ENCODE measurements around the gene GALNT17. TPM values are rescaled to one million over a fixed set of nuclear protein-coding genes. Genes with fewer than 3 reads are reported as not detected.
A peak's percentile ranks its signal among the peaks of the same experiment; 100 is the strongest.
"Not testable (repeated sequence)": the region's sequence is repeated elsewhere in the genome, so short reads cannot be mapped to it uniquely, and the experiment has no call there.

Gene GALNT17
- total RNA-seq, 1 experiment from 2014 or later = not detected

DNA sequence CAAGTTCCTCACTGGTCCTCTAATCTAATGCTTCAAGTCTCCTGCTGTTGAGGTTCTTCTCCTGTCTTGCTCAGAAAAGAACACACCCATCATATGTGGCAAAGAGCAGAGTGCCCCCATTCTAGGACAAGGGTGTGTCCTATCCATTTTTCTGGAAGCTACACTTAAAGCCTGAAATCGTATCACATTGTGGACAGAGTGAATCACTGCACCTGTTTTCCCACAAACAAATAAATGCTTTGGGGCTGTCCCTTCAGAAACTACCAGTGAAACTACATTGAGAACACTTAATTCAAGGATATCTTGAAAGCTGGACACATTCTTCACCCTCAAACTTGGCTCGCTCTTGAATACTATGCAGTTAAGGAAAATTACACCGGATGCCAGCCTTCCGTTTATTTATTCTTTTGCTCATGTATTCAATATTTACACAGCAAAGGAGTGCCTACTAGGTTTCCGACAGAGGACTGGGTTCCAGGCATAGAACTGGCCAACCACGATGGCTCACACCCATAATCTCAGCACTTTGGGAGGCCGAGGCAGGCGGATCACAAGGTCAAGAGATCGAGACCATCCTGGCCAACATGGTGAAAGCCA, 473.0 kb downstream of the GALNT17 start:
- no peak for DNase-seq (ENCODE audit: low read depth)
- in situ Hi-C loops (cut with HindIII; ENCODE audit: low pct_unique_long_range_greater_than_20kb, low sequenced_read_pairs) = no loop called here

DNA sequence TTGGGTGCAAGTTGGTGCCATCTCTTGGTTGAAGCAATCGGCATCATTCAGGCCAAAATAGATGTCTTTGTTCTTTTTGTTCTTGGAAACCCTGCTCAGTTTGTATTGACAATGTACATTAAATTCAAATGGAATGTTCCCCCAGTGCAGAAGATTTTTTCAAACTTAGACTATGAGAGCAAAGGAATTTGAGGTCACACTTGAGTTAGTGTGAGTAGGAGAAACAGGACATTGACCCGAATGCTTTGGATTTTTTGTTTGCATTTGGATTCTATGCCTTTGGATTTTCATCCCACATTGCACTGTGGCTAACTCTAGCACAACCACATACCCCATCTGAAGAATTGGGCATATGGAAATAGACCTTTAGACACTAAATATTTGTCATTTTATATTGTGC, 480.0 kb downstream of the GALNT17 start:
- in situ Hi-C loops (cut with HindIII; ENCODE audit: low pct_unique_long_range_greater_than_20kb, low sequenced_read_pairs) = no loop called here
- no peak for DNase-seq (ENCODE audit: low read depth)

DNA sequence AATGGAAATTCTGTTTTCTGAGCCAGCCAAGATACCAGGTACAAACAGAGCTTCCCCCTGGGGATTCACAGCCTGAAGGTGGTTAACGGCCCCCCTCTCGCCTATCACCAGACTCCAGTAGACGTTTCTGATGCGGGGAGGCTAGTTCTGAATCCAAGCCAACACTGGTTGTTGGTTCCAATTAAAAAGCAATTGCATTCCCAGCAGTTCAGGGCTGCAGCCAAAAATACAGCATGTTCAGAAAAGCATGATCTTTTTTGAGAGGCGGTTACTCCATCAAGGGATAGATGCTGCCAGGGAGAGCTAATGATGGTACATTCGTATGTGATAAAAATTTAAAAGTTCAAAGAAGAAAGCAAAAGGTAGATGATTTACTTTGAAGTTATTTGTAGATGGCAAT, 481.0 kb downstream of the GALNT17 start:
- in situ Hi-C loops (cut with HindIII; ENCODE audit: low pct_unique_long_range_greater_than_20kb, low sequenced_read_pairs) = no loop called here
- no peak for DNase-seq (ENCODE audit: low read depth)

DNA sequence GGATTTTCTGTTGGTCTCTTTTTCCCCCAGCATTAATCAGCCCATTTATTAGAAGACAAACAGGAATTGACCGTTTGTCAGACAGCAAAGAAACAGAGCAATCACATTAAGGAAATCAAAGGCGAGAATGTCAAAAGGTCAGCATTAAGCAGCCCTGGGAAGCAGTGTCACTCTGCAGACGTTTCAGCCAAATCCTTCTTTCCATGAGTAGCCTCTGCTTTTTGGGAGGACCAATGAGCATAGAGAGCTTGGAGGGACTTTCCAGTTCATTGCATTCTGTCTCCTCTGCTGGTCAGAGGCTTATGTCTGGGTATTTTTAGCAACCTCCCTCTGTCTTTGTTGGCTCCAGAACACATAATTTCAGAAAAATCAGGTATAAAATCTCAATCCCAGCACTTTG, 481.4 kb downstream of the GALNT17 start:
- peak; percentile 27 for DNase-seq (ENCODE audit: low read depth)
- in situ Hi-C loops (cut with HindIII; ENCODE audit: low pct_unique_long_range_greater_than_20kb, low sequenced_read_pairs) = no loop called here

DNA sequence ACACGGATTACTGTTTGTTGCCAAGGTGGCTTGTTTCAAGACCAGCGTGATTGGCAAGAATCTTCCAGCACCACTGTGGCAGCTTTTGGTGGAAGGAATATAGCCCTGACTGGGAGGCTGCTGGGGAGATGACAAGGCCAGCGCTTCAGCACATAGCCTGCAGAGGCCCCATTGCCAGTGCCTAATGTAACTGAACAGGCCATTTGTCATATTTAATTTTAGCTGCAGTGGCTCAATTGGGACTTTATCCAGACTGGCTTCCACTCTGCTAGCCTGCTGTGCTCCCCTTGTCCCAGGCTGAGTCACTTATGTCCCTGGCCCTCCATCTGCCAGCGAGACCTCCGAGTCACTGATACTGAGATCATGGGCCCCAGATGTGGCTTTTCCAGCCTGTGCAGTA, 483.1 kb downstream of the GALNT17 start:
- in situ Hi-C loops (cut with HindIII; ENCODE audit: low pct_unique_long_range_greater_than_20kb, low sequenced_read_pairs) = no loop called here
- DNase-seq (ENCODE audit: low read depth) = no peak

DNA sequence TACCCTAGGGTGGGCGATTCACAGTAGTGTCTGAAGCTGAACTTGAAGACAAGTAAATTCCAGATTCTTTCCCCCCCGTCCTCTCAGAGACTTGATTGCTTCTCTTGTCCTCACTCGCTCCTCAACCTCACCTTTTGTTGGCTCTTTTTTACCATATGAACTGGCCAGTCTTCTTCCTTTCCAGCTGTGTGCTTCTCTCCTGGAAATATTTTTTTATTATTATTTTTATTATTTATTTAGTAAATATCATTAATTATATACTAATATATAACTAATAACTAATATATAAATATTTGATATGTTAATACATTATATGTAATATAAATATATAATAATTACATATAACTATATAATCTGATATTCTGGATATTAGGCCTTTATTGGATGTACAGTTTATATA, 484.3 kb downstream of the GALNT17 start:
- in situ Hi-C loops (cut with HindIII; ENCODE audit: low pct_unique_long_range_greater_than_20kb, low sequenced_read_pairs) = no loop called here
- DNase-seq (ENCODE audit: low read depth) = no peak

DNA sequence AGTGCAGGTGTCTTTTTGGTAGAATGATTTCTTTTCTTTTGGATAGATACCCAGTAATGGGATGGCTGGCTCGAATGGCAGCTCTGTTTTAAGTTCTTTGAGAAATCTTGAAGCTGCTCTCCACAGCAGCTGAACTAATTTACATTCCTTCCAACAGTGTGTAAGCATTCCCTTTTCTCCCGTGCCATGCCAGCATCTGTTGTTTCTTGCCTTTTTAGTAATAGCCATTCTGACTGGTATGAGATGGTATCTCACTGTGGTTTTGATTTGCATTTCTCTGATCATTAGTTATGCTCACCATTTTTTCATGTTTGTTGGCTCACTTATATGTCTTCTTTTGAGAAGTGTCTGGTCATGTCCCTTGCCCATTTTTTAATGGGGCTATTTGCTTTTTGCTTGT, 486.3 kb downstream of the GALNT17 start:
- in situ Hi-C loops (cut with HindIII; ENCODE audit: low pct_unique_long_range_greater_than_20kb, low sequenced_read_pairs) = no loop called here

DNA sequence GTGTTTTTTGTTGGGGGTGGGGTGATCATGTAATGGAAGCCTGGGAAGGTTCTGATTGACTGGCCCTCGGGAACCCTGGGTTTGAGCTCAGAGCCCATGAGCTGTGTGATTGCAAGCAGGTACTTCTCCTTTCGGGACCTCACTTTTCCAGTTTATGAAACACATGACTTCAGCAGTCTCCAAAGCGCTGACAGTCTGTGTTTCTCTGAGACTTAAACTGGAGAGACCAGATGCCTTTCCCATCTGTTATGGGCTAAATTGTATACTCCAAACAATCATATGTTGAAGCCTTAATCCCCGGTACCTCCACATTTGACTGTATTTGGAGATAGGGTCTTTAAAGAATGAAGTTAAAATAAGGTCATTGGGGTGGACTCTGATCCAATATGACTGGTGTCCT, 493.6 kb downstream of the GALNT17 start:
- no peak for DNase-seq (ENCODE audit: low read depth)
- in situ Hi-C loops (cut with HindIII; ENCODE audit: low pct_unique_long_range_greater_than_20kb, low sequenced_read_pairs) = no loop called here

More for the DNA sequence above, 486.3 kb downstream of the GALNT17 start:
- DNase-seq (ENCODE audit: low read depth) = no peak

DNA sequence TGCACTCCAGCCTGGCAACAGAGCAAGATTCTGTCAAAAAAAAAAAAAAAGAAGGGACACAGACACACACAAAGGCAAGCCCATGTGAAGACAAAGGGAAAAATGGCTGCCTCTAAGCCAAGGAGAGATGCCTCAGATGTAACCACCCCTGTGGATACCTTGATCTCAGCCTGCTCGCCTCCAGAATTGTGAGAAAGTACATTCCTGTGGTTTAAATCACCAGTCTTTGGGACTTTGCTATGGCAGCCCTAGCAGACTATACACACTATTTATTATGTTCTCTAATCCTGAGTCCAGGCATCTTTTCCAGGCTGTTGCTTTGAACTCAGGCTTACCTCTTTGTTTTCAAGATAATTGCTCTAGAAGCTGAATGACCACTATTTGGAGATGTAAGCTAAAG, 494.3 kb downstream of the GALNT17 start:
- no peak for DNase-seq (ENCODE audit: low read depth)
- in situ Hi-C loops (cut with HindIII; ENCODE audit: low pct_unique_long_range_greater_than_20kb, low sequenced_read_pairs) = no loop called here

DNA sequence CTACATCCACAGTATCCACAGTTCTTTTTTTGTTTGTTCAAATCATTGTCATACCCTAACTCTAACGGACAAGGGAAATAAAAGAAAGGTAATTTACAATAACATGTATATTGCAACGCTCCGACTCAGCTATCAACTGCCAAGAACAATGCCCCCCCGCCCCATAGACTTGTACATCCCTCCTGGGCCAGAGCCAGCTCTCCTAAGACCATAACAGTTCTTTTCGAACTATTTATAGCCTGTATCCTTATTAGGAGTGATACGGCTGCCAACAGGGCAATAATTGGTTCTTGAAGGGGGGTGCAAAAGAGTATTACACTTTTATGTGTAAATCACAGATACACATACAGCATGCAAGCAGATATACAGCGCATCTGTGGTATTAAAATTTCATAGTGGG, 495.7 kb downstream of the GALNT17 start:
- DNase-seq (ENCODE audit: low read depth) = no peak
- in situ Hi-C loops (cut with HindIII; ENCODE audit: low pct_unique_long_range_greater_than_20kb, low sequenced_read_pairs) = no loop called here

DNA sequence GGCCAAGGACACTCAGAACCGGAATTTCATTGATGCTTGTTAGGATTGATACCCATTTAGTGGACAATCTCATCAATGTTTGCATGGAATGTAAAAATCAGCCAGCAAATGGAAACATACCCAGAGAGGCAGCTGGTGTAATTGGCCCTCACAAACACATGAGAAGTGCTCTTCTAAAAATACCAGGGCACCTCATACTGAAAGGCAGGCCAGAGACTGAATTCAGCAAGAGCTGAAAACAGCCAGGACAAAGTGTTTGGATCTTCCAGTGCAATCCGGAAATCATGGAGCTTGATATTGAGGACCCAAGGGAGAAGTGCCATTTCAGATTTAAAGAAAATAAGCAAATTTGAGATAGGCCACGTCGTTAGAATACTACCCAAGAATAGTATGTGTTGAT, 498.6 kb downstream of the GALNT17 start:
- DNase-seq (ENCODE audit: low read depth) = no peak
- in situ Hi-C loops (cut with HindIII; ENCODE audit: low pct_unique_long_range_greater_than_20kb, low sequenced_read_pairs) = no loop called here

DNA sequence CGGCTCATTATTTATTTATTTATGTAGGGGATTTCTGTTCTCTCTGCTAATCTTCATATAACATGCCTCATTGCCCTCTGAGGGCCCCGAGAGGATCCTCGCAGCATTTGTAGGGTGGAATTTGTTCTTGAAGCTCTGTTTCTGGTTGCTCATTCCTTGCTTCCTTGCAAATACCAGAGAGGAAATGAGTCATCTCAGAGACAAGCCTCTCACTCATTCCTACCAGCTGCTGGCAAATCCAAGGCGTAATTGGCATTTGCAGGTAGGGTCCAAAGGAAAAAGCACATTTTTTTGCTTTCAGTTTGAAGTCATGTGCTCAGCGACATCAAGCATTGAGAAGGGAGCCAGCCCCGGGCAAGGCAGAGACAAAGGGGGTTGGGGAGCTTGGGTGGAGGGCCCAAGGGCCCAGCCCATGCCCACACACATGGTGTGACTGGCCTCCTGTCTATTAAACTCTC, 501.6 kb downstream of the GALNT17 start:
- DNase-seq (ENCODE audit: low read depth) = peak; percentile 92
- in situ Hi-C loops (cut with HindIII; ENCODE audit: low pct_unique_long_range_greater_than_20kb, low sequenced_read_pairs) = no loop called here

DNA sequence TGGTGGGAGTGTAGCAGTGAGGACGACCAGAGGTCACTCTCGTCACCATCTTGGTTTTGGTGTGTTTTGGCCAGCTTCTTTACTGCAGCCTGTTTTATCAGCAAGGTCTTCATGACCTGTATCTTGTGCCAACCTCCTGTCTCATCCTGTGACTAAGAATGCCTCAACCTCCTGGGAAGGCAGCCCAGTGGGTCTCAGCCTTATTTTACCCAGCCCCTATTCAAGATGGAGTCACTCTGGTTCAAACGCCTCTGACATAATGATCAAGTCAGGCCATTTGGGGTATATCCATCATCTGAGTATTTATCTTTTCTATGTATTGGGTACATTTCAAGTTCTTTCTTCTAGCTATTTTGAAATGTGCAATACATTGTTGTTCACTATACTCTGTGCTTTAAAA, 503.9 kb downstream of the GALNT17 start:
- DNase-seq (ENCODE audit: low read depth); in situ Hi-C loops (cut with HindIII; ENCODE audit: low pct_unique_long_range_greater_than_20kb, low sequenced_read_pairs): not testable (repeated sequence)

DNA sequence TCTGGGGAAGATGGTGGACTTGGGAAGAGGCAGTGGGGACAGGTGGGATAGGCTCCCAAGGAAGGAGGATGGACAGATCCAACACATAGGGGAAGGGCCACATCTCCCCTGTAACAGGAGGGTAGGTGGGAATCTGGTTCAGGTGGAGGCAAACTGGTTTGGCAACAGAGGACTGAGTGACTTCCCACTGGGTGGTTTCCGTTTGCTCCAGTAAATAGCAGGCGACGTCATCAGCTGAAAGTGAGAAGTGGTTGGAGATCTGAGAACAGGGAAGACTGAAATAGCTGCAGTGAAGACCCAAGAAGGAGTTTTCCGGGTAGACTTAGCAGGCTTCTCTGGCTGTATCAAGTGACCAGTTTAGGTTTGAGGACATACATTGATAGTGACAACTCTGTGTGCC, 504.4 kb downstream of the GALNT17 start:
- in situ Hi-C loops (cut with HindIII; ENCODE audit: low pct_unique_long_range_greater_than_20kb, low sequenced_read_pairs) = no loop called here
- DNase-seq (ENCODE audit: low read depth) = no peak

DNA sequence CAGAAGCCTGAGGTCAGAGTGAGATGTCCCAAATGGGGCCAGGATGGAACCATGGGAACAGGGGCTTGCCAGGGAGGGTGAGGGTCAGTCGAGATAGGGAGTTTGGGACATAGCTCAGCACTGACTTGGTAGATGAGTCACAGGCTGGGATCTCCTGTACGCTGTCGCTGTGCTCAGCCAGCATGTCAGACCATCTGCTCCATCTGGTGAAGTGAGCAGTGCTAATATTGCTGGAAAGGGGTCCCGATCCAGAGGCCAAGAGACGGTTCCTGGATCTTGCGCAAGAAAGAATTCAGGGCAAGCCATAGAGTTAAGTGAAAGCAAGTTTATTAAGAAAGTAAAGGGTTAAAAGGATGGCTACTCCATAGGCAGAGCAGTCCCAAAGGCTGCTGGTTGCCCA, 505.6 kb downstream of the GALNT17 start:
- in situ Hi-C loops (cut with HindIII; ENCODE audit: low pct_unique_long_range_greater_than_20kb, low sequenced_read_pairs) = no loop called here
- peak; percentile 19 for DNase-seq (ENCODE audit: low read depth)

DNA sequence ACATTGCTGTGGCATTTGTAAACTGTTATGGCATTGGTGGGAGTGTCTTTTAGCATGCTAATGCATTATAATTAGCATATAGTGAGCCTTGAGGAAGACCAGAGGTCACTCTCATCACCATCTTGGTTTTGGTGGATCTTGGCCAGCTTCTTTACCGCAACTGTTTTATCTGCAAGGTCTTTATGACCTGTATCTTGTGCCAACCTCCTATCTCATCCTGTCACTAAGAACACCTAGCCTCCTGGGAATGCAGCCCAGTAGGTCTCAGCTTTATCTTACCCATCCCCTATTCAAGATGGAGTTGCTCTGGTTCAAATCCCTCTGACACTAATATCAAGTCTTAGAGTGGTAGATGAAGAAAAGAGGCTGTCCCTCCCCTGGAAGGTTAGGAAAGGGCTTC, 506.2 kb downstream of the GALNT17 start:
- in situ Hi-C loops (cut with HindIII; ENCODE audit: low pct_unique_long_range_greater_than_20kb, low sequenced_read_pairs) = no loop called here
- DNase-seq (ENCODE audit: low read depth) = no peak

DNA sequence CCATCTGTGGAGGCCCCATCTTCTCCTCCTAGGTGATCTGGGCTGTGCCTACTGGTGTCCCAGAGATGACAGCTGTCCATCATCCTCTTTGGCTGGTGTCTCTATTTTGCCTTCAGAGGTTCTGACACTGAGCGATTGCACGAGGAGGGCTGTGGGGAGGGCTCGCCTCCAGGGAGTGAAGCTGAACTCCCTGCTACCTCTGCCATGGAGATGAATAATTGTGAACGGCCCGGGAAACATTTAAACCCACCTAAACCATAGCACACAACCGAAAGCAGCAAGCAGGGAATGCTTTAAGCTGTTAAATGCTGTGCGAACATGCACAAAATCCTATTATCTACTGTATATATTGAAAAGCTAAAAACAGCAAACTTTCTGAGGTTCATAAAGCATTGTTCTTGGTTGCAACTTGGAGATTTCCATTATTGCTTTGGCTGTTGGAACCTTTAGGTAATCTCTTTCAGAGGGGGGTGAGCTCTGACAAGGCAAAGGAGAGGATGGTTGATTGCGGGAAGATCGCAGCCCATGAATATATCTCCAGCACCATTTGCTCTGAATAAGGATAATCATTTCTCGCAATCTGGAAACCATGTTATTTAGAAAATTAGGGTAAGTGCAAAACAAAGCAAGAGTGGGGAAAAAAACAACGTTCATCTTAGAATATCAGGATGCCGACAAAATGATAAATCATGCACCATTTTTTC, 507.6 kb downstream of the GALNT17 start:
- in situ Hi-C loops (cut with HindIII; ENCODE audit: low pct_unique_long_range_greater_than_20kb, low sequenced_read_pairs) = no loop called here
- DNase-seq (ENCODE audit: low read depth) = no peak

DNA sequence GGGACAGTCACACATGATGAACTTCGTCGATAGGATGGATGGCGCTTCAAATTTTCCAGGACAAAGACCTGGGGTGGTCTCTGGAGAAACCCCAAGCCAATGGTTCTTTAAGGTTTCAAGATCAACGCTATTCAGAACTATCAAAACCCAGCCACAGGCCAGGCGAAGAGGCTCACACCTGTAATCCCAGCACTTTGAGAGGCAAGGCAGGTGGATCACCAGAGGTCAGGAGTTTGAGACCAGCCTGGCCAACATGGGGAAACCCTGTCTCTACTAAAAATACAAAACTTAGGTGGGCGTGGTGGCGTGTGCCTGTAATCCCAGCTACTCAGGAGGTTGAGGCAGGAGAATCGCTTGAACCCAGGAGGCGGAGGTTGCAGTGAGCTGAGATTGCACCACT, 511.1 kb downstream of the GALNT17 start:
- in situ Hi-C loops (cut with HindIII; ENCODE audit: low pct_unique_long_range_greater_than_20kb, low sequenced_read_pairs); DNase-seq (ENCODE audit: low read depth): not testable (repeated sequence)

DNA sequence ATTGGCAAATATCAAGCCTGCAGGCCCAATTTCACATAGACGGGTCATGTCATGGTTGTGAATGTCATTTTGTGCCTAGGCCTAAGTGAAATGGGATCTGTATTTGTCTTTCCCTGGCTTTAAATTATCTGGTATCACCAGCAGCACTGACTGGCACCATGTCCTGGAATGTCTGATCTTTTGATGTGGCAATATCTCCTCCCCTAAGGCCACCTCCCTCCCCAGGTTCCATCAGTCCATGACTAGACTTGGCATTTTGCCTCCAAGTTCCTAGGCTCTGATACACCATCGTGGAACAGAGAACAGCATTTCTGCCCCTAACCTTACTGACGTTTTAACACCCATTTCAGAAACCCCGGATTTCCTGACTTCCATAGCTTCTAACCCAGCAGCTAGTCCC, 513.9 kb downstream of the GALNT17 start:
- in situ Hi-C loops (cut with HindIII; ENCODE audit: low pct_unique_long_range_greater_than_20kb, low sequenced_read_pairs) = no loop called here

DNA sequence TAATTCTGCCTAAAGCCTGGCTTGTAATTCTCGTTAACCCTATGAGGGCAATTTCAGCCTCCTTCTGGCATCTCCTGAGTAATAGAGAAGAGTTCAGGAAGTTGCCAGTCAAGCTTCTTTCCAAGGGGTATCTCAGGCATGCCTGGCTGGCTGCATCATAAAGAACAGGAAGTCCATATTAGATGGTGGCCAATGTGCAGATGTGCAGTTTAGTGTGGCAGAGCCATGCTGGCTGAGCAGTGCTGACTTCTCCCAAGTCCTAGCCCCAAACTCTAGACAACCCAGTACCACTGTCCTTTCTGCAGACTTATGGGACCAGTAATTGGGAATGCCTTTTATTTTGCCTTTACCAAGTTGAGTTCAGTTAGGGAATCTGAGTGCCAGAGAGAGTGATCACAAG, 517.9 kb downstream of the GALNT17 start:
- DNase-seq (ENCODE audit: low read depth) = no peak
- in situ Hi-C loops (cut with HindIII; ENCODE audit: low pct_unique_long_range_greater_than_20kb, low sequenced_read_pairs) = no loop called here

More for the DNA sequence above, 513.9 kb downstream of the GALNT17 start:
- no peak for DNase-seq (ENCODE audit: low read depth)
